Stimulated activated naive CD8-positive, alpha-beta T cell treated with anti-CD3 and anti-CD28 coated beads, Interleukin-15, Interleukin-2, amounts not matched to agents 100 U/mL and 50 U/mL, for 24 hours (primary cell): ENCODE measurements around the gene TBCEL.

Source experiments
- ATAC-seq: fragments of 150-1000 bp; cut with Tn5 transposase; one replicate; pipeline ENCODE4 v1.10.0; 2021
- DNase-seq: peaks from one replicate; pipeline ENCODE4 v3.0.0; 2021

The TBCEL gene

GRCh38 chr11:121138259-121138658 lies 114.4 kb downstream of the TBCEL start:
- DNase-seq (no peak), ATAC-seq (no peak)

GRCh38 chr11:121140369-121140768 lies 116.5 kb downstream of the TBCEL start:
- DNase-seq (no peak), ATAC-seq (no peak)
